Heart left ventricle (tissue), 13 donors: ENCODE data around the gene SH3RF3.

Experiments
- CTCF ChIP-seq, 12 donors: fragments of 200-600 bp; sonication (generic) in 4 of 12; IDR thresholded peaks; one replicate each; pipeline versions ENCODE4 v1.5.0 to v1.8.0; 2018 to 2022; ENCODE audit warnings: antibody characterized with exemption in 12 of 12, mild to moderate bottlenecking in 5 of 12
- POLR2A ChIP-seq, 2 donors: fragments of 450-650 bp; IDR thresholded peaks; one replicate each; pipeline ENCODE4 v1.6.1; 2017; ENCODE audit warnings: antibody characterized with exemption in 2 of 2, mild to moderate bottlenecking in 2 of 2, moderate library complexity in 2 of 2
- donor health status: ischemic (EF 13 %, LVEDD 7.1; RV severe dilation, severe dysfunction).
- donor health status: DM: no; HTN: yes; CAD: no.
- donor health status: DM: no; HTN: no; CAD: no.
- donor health status: ischemic (EF 25% LVEDD 6.9; RV normal size, moderate dysfunction).
- donor health status: ischemic (EF 25% LVEDD 5.7; RV mildly dilated, moderate dysfunction).
- donor health status: ischemic (EF 35%, LVEDD 5.7; RV mildly dilated, moderate dysfunction).
- donor health status: nonischemic (EF 11% LVEDD 7.7; RV severe dilation, severe dysfunction).
- donor health status: DM: yes; HTN: yes; CAD: no.
- donor health status: PGD.
- donor health status: ischemic (EF 29% LVEDD 5.4; RV normal size, mild dysfunction).
- donor health status: nonischemic (EF 23%, LVEDD 6.1; RV moderate dilation, normal function).

GRCh38 chr2:109312902-109313301 lies 183.9 kb downstream of the SH3RF3 start:
- TF ChIP-seq CTCF (IDR thresholded peaks at IDR 0.05) (no peak), POLR2A (IDR thresholded peaks at IDR 0.05) (no peak)
